ACHN (cell line): Measurements from ENCODE around the gene LPO.

ENCODE experiments used
- DNase-seq: peaks from one replicate; pipeline ENCODE4 v3.0.0-alpha.2; 2015
- in situ Hi-C: cut with HindIII; loops from 2 replicates; pipeline ENCODE4 v1.10.0; 2017; ENCODE audit warnings: low sequenced_read_pairs, low pct_ligation_motif_present, low pct_unique_long_range_greater_than_20kb

LPO gene

GRCh38 chr17:58308985-58309917 is 70.9 kb downstream of the LPO start:
- no peak for DNase-seq
- in situ Hi-C loops = no loop called here

- in situ Hi-C loops = no loop called here
- DNase-seq = no peak
Measured at GRCh38 chr17:58309918-58310259, 71.5 kb downstream of the LPO start.

GRCh38 chr17:58310511-58311428 is 72.4 kb downstream of the LPO start:
- no peak for DNase-seq
- in situ Hi-C loops = no loop called here

- DNase-seq = no peak
- in situ Hi-C loops = no loop called here
Measured at GRCh38 chr17:58311429-58311894, 73.1 kb downstream of the LPO start.

- no peak for DNase-seq
- in situ Hi-C loops = no loop called here
Measured at GRCh38 chr17:58312021-58312630, 73.7 kb downstream of the LPO start.

GRCh38 chr17:58312829-58313228 is 74.4 kb downstream of the LPO start:
- DNase-seq = no peak
- in situ Hi-C loops = no loop called here

GRCh38 chr17:58313815-58314705 is 75.7 kb downstream of the LPO start:
- DNase-seq = no peak
- in situ Hi-C loops = no loop called here

- in situ Hi-C loops = no loop called here
- DNase-seq = no peak
Measured at GRCh38 chr17:58314706-58315015, 76.3 kb downstream of the LPO start.

GRCh38 chr17:58315281-58315711 is 76.9 kb downstream of the LPO start:
- in situ Hi-C loops = no loop called here
- DNase-seq = no peak

- DNase-seq = no peak
Measured at GRCh38 chr17:58315750-58316149, 77.4 kb downstream of the LPO start.

GRCh38 chr17:58316260-58316960 is 78.0 kb downstream of the LPO start:
- in situ Hi-C loops = no loop called here
- DNase-seq = no peak

More at GRCh38 chr17:58315750-58316149, 77.4 kb downstream of the LPO start:
- in situ Hi-C loops = no loop called here

- DNase-seq = peak; percentile 66
- in situ Hi-C loops = no loop called here
Measured at GRCh38 chr17:58317421-58318064, 79.2 kb downstream of the LPO start.

- in situ Hi-C loops = no loop called here
- DNase-seq = no peak
Measured at GRCh38 chr17:58318065-58318481, 79.7 kb downstream of the LPO start.
